ENCODE measurements around the gene ARFGAP1.
A peak's percentile ranks its signal among the peaks of the same experiment; 100 is the strongest.

The ARFGAP1 gene

GRCh38 chr20:63233924-63234323, 38.7 kb upstream of the ARFGAP1 start:
- ChIA-PET POLR2A (no interaction called here), CTCF (interaction anchor here (1.0 to 6.5 kb wide), 3 partner anchors 10 to 58 kb away, joined by 3 to 54 read pairs (median 6); partner anchors contain the start of gene COL20A1)
- H3K27me3 ChIP-seq (replicated peaks in 2 of 5; ENCODE audit: control insufficient read depth in 4 of 5, insufficient read depth in 5 of 5, low read length in 4 of 5), result peaks cover 2 to 57% (median 21%) of the 10 kb centered on the region in 5 experiments
- H3K36me3 ChIP-seq (ENCODE audit: control insufficient read depth in 4 of 4, insufficient read depth in 4 of 4, low read length in 3 of 4), result no peaks in the 10 kb centered on the region
- peaks cover 0 to 10% (median 4%) of the 10 kb centered on the region in 4 experiments for H3K4me1 ChIP-seq (ENCODE audit: control extremely low read depth in 1 of 4, control insufficient read depth in 4 of 4, insufficient read depth in 4 of 4, low read length in 3 of 4)
- H3K27ac ChIP-seq (ENCODE audit: insufficient read depth in 1 of 2, low read depth in 1 of 2, low read length in 2 of 2, poor library complexity in 1 of 2, severe bottlenecking in 2 of 2), result no peak overlapping the region
- H3K4me3 ChIP-seq (ENCODE audit: control insufficient read depth in 1 of 7, extremely low read depth in 1 of 7, insufficient read depth in 4 of 7, low read depth in 2 of 7, low read length in 6 of 7), result no peak overlapping the region
- WGBS (ENCODE audit: insufficient coverage), result 86% methylated on average over 14 of the region's 17 CpGs
- H3K9me3 ChIP-seq (ENCODE audit: control extremely low read depth in 1 of 5, control insufficient read depth in 4 of 5, insufficient read depth in 2 of 5, low read depth in 1 of 5, low read length in 4 of 5), result no peaks in the 10 kb centered on the region
- no peak for DNase-seq

GRCh38 chr20:63234693-63235398, 37.8 kb upstream of the ARFGAP1 start:
- Histone ChIP-seq H3K27me3 (replicated peaks in 2 of 5; ENCODE audit: control insufficient read depth in 4 of 5, insufficient read depth in 5 of 5, low read length in 4 of 5) (peaks cover 0 to 48% (median 16%) of the 10 kb centered on the region in 5 experiments), H3K36me3 (ENCODE audit: control insufficient read depth in 4 of 4, insufficient read depth in 4 of 4, low read length in 3 of 4) (no peaks in the 10 kb centered on the region), H3K9me3 (ENCODE audit: control extremely low read depth in 1 of 5, control insufficient read depth in 4 of 5, insufficient read depth in 2 of 5, low read depth in 1 of 5, low read length in 4 of 5) (no peaks in the 10 kb centered on the region), H3K27ac (ENCODE audit: insufficient read depth in 1 of 2, low read depth in 1 of 2, low read length in 2 of 2, poor library complexity in 1 of 2, severe bottlenecking in 2 of 2) (no peak overlapping the region), H3K4me3 (ENCODE audit: control insufficient read depth in 1 of 7, extremely low read depth in 1 of 7, insufficient read depth in 4 of 7, low read depth in 2 of 7, low read length in 6 of 7) (no peak overlapping the region), H3K4me1 (ENCODE audit: control extremely low read depth in 1 of 4, control insufficient read depth in 4 of 4, insufficient read depth in 4 of 4, low read length in 3 of 4) (peaks cover 0 to 10% (median 4%) of the 10 kb centered on the region in 4 experiments)
- WGBS (ENCODE audit: insufficient coverage), result 21% methylated on average over 12 of the region's 20 CpGs
- ChIA-PET CTCF (interaction anchor here (1.0 to 6.5 kb wide), 3 partner anchors 11 to 50 kb away, joined by 3 to 54 read pairs (median 5); no protein-coding TSS in a partner anchor), POLR2A (no interaction called here)
- DNase-seq, result peak in 2 of 3 donors; percentile 23 to 29

GRCh38 chr20:63235399-63235983, 37.1 kb upstream of the ARFGAP1 start, which contains the start of gene BIRC7:
Gene BIRC7, plus strand, starts transcription at chr20:63235905. Its CDS starts 192 bp downstream, at chr20:63236097.
- ChIA-PET CTCF (interaction anchor here (1.2 to 6.5 kb wide), 2 partner anchors 11 to 49 kb away, joined by 3 to 54 read pairs; no protein-coding TSS in a partner anchor), POLR2A (no interaction called here)
- H3K4me3 ChIP-seq (ENCODE audit: control insufficient read depth in 1 of 7, extremely low read depth in 1 of 7, insufficient read depth in 4 of 7, low read depth in 2 of 7, low read length in 6 of 7), result no peak within 1 kb of the TSS
- H3K4me1 ChIP-seq (ENCODE audit: control extremely low read depth in 1 of 4, control insufficient read depth in 4 of 4, insufficient read depth in 4 of 4, low read length in 3 of 4), result peaks cover 0 to 10% (median 4%) of the 10 kb centered on the region in 4 experiments
- peak in 1 of 3 donors; percentile 41 for DNase-seq
- H3K9me3 ChIP-seq (ENCODE audit: control extremely low read depth in 1 of 5, control insufficient read depth in 4 of 5, insufficient read depth in 2 of 5, low read depth in 1 of 5, low read length in 4 of 5), result no peaks in the 10 kb centered on the region
- no peaks in the 10 kb centered on the region for H3K36me3 ChIP-seq (ENCODE audit: control insufficient read depth in 4 of 4, insufficient read depth in 4 of 4, low read length in 3 of 4)
- peaks cover 0 to 42% (median 10%) of the 10 kb centered on the region in 5 experiments for H3K27me3 ChIP-seq (replicated peaks in 2 of 5; ENCODE audit: control insufficient read depth in 4 of 5, insufficient read depth in 5 of 5, low read length in 4 of 5)
- no peak within 1 kb of the TSS for H3K27ac ChIP-seq (ENCODE audit: insufficient read depth in 1 of 2, low read depth in 1 of 2, low read length in 2 of 2, poor library complexity in 1 of 2, severe bottlenecking in 2 of 2)
- WGBS (ENCODE audit: insufficient coverage), result 28% methylated on average over 12 of the region's 17 CpGs

GRCh38 chr20:63236116-63236837, 36.3 kb upstream of the ARFGAP1 start:
- no peaks in the 10 kb centered on the region for H3K9me3 ChIP-seq (ENCODE audit: control extremely low read depth in 1 of 5, control insufficient read depth in 4 of 5, insufficient read depth in 2 of 5, low read depth in 1 of 5, low read length in 4 of 5)
- H3K27me3 ChIP-seq (replicated peaks in 2 of 5; ENCODE audit: control insufficient read depth in 4 of 5, insufficient read depth in 5 of 5, low read length in 4 of 5), result peaks cover 0 to 34% (median 7%) of the 10 kb centered on the region in 5 experiments
- ChIA-PET POLR2A (no interaction called here), CTCF (interaction anchor here (0.7 to 6.5 kb wide), 3 partner anchors 12 to 73 kb away, joined by 3 to 54 read pairs (median 4); no protein-coding TSS in a partner anchor)
- no peak overlapping the region for H3K4me3 ChIP-seq (ENCODE audit: control insufficient read depth in 1 of 7, extremely low read depth in 1 of 7, insufficient read depth in 4 of 7, low read depth in 2 of 7, low read length in 6 of 7)
- DNase-seq, result no peak
- H3K27ac ChIP-seq (ENCODE audit: insufficient read depth in 1 of 2, low read depth in 1 of 2, low read length in 2 of 2, poor library complexity in 1 of 2, severe bottlenecking in 2 of 2), result no peak overlapping the region
- peaks cover 0 to 10% (median 4%) of the 10 kb centered on the region in 4 experiments for H3K4me1 ChIP-seq (ENCODE audit: control extremely low read depth in 1 of 4, control insufficient read depth in 4 of 4, insufficient read depth in 4 of 4, low read length in 3 of 4)
- no peaks in the 10 kb centered on the region for H3K36me3 ChIP-seq (ENCODE audit: control insufficient read depth in 4 of 4, insufficient read depth in 4 of 4, low read length in 3 of 4)
- WGBS (ENCODE audit: insufficient coverage), result 88% methylated on average over 15 of the region's 26 CpGs

- Histone ChIP-seq H3K4me1 (ENCODE audit: control extremely low read depth in 1 of 4, control insufficient read depth in 4 of 4, insufficient read depth in 4 of 4, low read length in 3 of 4) (peaks cover 0 to 10% (median 4%) of the 10 kb centered on the region in 4 experiments), H3K27me3 (replicated peaks in 2 of 5; ENCODE audit: control insufficient read depth in 4 of 5, insufficient read depth in 5 of 5, low read length in 4 of 5) (peaks cover 0 to 18% (median 3%) of the 10 kb centered on the region in 5 experiments), H3K4me3 (ENCODE audit: control insufficient read depth in 1 of 7, extremely low read depth in 1 of 7, insufficient read depth in 4 of 7, low read depth in 2 of 7, low read length in 6 of 7) (no peak overlapping the region), H3K36me3 (ENCODE audit: control insufficient read depth in 4 of 4, insufficient read depth in 4 of 4, low read length in 3 of 4) (no peaks in the 10 kb centered on the region), H3K9me3 (ENCODE audit: control extremely low read depth in 1 of 5, control insufficient read depth in 4 of 5, insufficient read depth in 2 of 5, low read depth in 1 of 5, low read length in 4 of 5) (no peaks in the 10 kb centered on the region), H3K27ac (ENCODE audit: insufficient read depth in 1 of 2, low read depth in 1 of 2, low read length in 2 of 2, poor library complexity in 1 of 2, severe bottlenecking in 2 of 2) (no peak overlapping the region)
- DNase-seq, result no peak
- 75% methylated on average over 10 of the region's 10 CpGs for WGBS (ENCODE audit: insufficient coverage)
- POLR2A ChIA-PET, result no interaction called here
- CTCF ChIA-PET, result interaction anchor here (6.5 kb wide), 1 partner anchor 14 kb away, joined by 54 read pairs; no protein-coding TSS in a partner anchor
These were observed 34.6 kb upstream of the ARFGAP1 start for GRCh38 chr20:63238031-63238430.

- no peaks in the 10 kb centered on the region for H3K9me3 ChIP-seq (ENCODE audit: control extremely low read depth in 1 of 5, control insufficient read depth in 4 of 5, insufficient read depth in 2 of 5, low read depth in 1 of 5, low read length in 4 of 5)
- POLR2A ChIA-PET, result interaction anchor here (0.6 kb wide), 1 partner anchor 8 kb away, joined by 3 read pairs; no protein-coding TSS in a partner anchor
- CTCF ChIA-PET, result interaction anchor here (6.5 kb wide), 1 partner anchor 14 kb away, joined by 54 read pairs; no protein-coding TSS in a partner anchor
- peaks cover 0 to 10% (median 4%) of the 10 kb centered on the region in 4 experiments for H3K4me1 ChIP-seq (ENCODE audit: control extremely low read depth in 1 of 4, control insufficient read depth in 4 of 4, insufficient read depth in 4 of 4, low read length in 3 of 4)
- H3K36me3 ChIP-seq (ENCODE audit: control insufficient read depth in 4 of 4, insufficient read depth in 4 of 4, low read length in 3 of 4), result no peaks in the 10 kb centered on the region
- no peak overlapping the region for H3K27ac ChIP-seq (ENCODE audit: insufficient read depth in 1 of 2, low read depth in 1 of 2, low read length in 2 of 2, poor library complexity in 1 of 2, severe bottlenecking in 2 of 2)
- 52% methylated on average over 12 of the region's 16 CpGs for WGBS (ENCODE audit: insufficient coverage)
- peaks cover 0 to 12% (median 4%) of the 10 kb centered on the region in 5 experiments for H3K27me3 ChIP-seq (replicated peaks in 2 of 5; ENCODE audit: control insufficient read depth in 4 of 5, insufficient read depth in 5 of 5, low read length in 4 of 5)
- peak; percentile 29 to 71 (median 46) for DNase-seq
- no peak overlapping the region for H3K4me3 ChIP-seq (ENCODE audit: control insufficient read depth in 1 of 7, extremely low read depth in 1 of 7, insufficient read depth in 4 of 7, low read depth in 2 of 7, low read length in 6 of 7)
These were observed 34.0 kb upstream of the ARFGAP1 start for GRCh38 chr20:63238514-63239125.
